Measurements from ENCODE around the gene CTSF. TPM values are rescaled to one million over a fixed set of nuclear protein-coding genes. Genes with fewer than 3 reads are reported as not detected.
A peak's percentile ranks its signal among the peaks of the same experiment; 100 is the strongest.

The CTSF gene
- total RNA-seq, 1 donor from 2014 or later, result not detected

GRCh38 chr11:66556086-66556485 lies 12.3 kb downstream of the CTSF start:
- Mint-ChIP-seq H3K27me3 (ENCODE audit: low read depth) (no peaks in the 10 kb centered on the region), H3K4me1 (no peaks in the 10 kb centered on the region), H3K27ac (ENCODE audit: unreplicated experiment) (no peak overlapping the region), H3K36me3 (ENCODE audit: low read depth) (no peaks in the 10 kb centered on the region), H3K9me3 (no peaks in the 10 kb centered on the region), H3K4me3 (no peak overlapping the region)
- DNase-seq (ENCODE audit: low read depth, low spot score), result no peak
- TF ChIP-seq CTCF (conservative IDR thresholded peaks at IDR 0.05), result no peak

GRCh38 chr11:66555416-66555815 lies 13.0 kb downstream of the CTSF start:
- Mint-ChIP-seq H3K27ac (ENCODE audit: unreplicated experiment) (no peak overlapping the region), H3K27me3 (ENCODE audit: low read depth) (no peaks in the 10 kb centered on the region), H3K36me3 (ENCODE audit: low read depth) (no peaks in the 10 kb centered on the region), H3K4me1 (no peaks in the 10 kb centered on the region), H3K9me3 (no peaks in the 10 kb centered on the region), H3K4me3 (no peak overlapping the region)
- no peak for TF ChIP-seq CTCF (conservative IDR thresholded peaks at IDR 0.05)
- DNase-seq (ENCODE audit: low read depth, low spot score), result no peak

GRCh38 chr11:66554602-66555001 lies 13.8 kb downstream of the CTSF start:
- no peak for TF ChIP-seq CTCF (conservative IDR thresholded peaks at IDR 0.05)
- Mint-ChIP-seq H3K27ac (ENCODE audit: unreplicated experiment) (no peak overlapping the region), H3K4me3 (no peak overlapping the region), H3K36me3 (ENCODE audit: low read depth) (no peaks in the 10 kb centered on the region), H3K27me3 (ENCODE audit: low read depth) (no peaks in the 10 kb centered on the region), H3K4me1 (no peaks in the 10 kb centered on the region), H3K9me3 (no peaks in the 10 kb centered on the region)
- no peak for DNase-seq (ENCODE audit: low read depth, low spot score)

GRCh38 chr11:66550887-66551286 lies 17.5 kb downstream of the CTSF start:
- Mint-ChIP-seq H3K27me3 (ENCODE audit: low read depth) (peaks cover 20% of the 10 kb centered on the region), H3K27ac (ENCODE audit: unreplicated experiment) (no peak overlapping the region), H3K4me1 (peaks cover 10% of the 10 kb centered on the region), H3K9me3 (no peaks in the 10 kb centered on the region), H3K4me3 (no peak overlapping the region), H3K36me3 (ENCODE audit: low read depth) (no peaks in the 10 kb centered on the region)
- no peak for TF ChIP-seq CTCF (conservative IDR thresholded peaks at IDR 0.05)
- no peak for DNase-seq (ENCODE audit: low read depth, low spot score)

- H3K4me3 Mint-ChIP-seq, result peak overlapping the region; percentile 19
- H3K36me3 Mint-ChIP-seq (ENCODE audit: low read depth), result no peaks in the 10 kb centered on the region
- H3K27me3 Mint-ChIP-seq (ENCODE audit: low read depth), result peaks cover 20% of the 10 kb centered on the region
- no peak for DNase-seq (ENCODE audit: low read depth, low spot score)
- H3K4me1 Mint-ChIP-seq, result peaks cover 15% of the 10 kb centered on the region
- H3K27ac Mint-ChIP-seq (ENCODE audit: unreplicated experiment), result no peak overlapping the region
- no peaks in the 10 kb centered on the region for H3K9me3 Mint-ChIP-seq
- TF ChIP-seq CTCF (conservative IDR thresholded peaks at IDR 0.05), result no peak
Observed at GRCh38 chr11:66549696-66550095, 18.7 kb downstream of the CTSF start.
